ENCODE measurements around the gene TMEM223. TPM values are rescaled to one million over a fixed set of nuclear protein-coding genes. Genes with fewer than 3 reads are reported as not detected.
"Not testable (repeated sequence)": the region's sequence is repeated elsewhere in the genome, so short reads cannot be mapped to it uniquely, and the experiment has no call there.

Gene TMEM223
- total RNA-seq, 1 donor from 2014 or later: 13.0 TPM

DNA sequence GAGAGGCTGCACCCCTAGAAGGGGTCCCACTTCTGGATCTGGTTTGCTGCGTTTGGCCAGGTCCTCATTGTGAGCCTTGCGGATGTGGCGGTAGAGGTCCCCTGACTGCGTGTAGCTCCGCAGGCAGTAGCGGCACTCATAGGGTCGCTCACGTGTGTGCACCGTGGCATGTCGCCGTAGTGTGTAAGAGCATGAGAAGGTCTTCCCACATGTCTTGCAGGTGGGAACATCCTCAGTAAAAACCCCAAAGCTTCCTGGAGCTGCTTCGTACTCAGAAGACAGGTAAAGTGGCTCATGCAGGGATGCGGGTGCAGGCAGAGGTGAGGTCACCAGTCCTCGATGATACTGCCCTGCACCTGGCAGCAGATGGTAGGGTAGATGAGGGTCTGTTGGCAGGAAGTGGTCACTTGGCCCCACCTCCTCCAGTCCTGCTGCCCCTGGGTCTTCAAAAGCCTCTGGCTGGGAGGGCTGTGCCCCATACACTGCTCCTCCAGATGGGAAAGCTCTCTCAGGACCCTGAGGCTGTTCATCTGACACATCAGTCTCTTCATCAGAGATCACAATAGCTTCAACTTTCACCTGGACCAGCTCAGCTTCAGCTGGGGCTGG lies 39.5 kb downstream of the TMEM223 start:
- peaks cover 22% of the 10 kb centered on the region for H3K4me1 Mint-ChIP-seq
- intact Hi-C loops (cut with micrococcal nuclease): loop anchor here (5.0 kb wide), 2 partner anchors 180 to 630 kb away; partner anchors contain the start of genes EEF1G and INCENP
- no peak for DNase-seq
- H3K27me3 Mint-ChIP-seq: no peaks in the 10 kb centered on the region
- H3K4me3 Mint-ChIP-seq: no peak overlapping the region
- H3K27ac Mint-ChIP-seq: no peak overlapping the region
- TF ChIP-seq, protein P1, sequence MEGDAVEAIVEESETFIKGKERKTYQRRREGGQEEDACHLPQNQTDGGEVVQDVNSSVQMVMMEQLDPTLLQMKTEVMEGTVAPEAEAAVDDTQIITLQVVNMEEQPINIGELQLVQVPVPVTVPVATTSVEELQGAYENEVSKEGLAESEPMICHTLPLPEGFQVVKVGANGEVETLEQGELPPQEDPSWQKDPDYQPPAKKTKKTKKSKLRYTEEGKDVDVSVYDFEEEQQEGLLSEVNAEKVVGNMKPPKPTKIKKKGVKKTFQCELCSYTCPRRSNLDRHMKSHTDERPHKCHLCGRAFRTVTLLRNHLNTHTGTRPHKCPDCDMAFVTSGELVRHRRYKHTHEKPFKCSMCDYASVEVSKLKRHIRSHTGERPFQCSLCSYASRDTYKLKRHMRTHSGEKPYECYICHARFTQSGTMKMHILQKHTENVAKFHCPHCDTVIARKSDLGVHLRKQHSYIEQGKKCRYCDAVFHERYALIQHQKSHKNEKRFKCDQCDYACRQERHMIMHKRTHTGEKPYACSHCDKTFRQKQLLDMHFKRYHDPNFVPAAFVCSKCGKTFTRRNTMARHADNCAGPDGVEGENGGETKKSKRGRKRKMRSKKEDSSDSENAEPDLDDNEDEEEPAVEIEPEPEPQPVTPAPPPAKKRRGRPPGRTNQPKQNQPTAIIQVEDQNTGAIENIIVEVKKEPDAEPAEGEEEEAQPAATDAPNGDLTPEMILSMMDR (IDR thresholded peaks at IDR 0.05): no peak
- no peak for ATAC-seq (ENCODE audit: low read depth)
- POLR2A ChIA-PET: interaction anchor here (0.6 to 5.1 kb wide), 10 partner anchors 10 to 130 kb away, joined by 3 to 193 read pairs (median 42); partner anchors contain the start of genes C11orf98, CSKMT, HNRNPUL2 and POLR2G
- no peaks in the 10 kb centered on the region for H3K9me3 Mint-ChIP-seq
- CTCF ChIA-PET: interaction anchor here (0.6 to 2.4 kb wide), 2 partner anchors 10 to 129 kb away, joined by 3 to 6 read pairs; partner anchors contain the start of genes POLR2G and SLC3A2
- peaks cover 28% of the 10 kb centered on the region for H3K36me3 Mint-ChIP-seq (ENCODE audit: low read depth)

GRCh38 chr11:62749931-62750330 lies 41.9 kb downstream of the TMEM223 start:
- CTCF ChIA-PET; H3K4me3 Mint-ChIP-seq; ATAC-seq (ENCODE audit: low read depth); H3K27me3 Mint-ChIP-seq; DNase-seq; H3K27ac Mint-ChIP-seq; H3K9me3 Mint-ChIP-seq: not testable (repeated sequence)
- POLR2A ChIA-PET: interaction anchor here (1.2 kb wide), 1 partner anchor 22 kb away, joined by 3 read pairs; the partner anchor contains the start of gene HNRNPUL2
- H3K36me3 Mint-ChIP-seq (ENCODE audit: low read depth): peaks cover 28% of the 10 kb centered on the region
- peaks cover 22% of the 10 kb centered on the region for H3K4me1 Mint-ChIP-seq
- intact Hi-C loops (cut with micrococcal nuclease): loop anchor here (5.0 kb wide), 2 partner anchors 178 to 628 kb away; partner anchors contain the start of genes EEF1G and INCENP

DNA sequence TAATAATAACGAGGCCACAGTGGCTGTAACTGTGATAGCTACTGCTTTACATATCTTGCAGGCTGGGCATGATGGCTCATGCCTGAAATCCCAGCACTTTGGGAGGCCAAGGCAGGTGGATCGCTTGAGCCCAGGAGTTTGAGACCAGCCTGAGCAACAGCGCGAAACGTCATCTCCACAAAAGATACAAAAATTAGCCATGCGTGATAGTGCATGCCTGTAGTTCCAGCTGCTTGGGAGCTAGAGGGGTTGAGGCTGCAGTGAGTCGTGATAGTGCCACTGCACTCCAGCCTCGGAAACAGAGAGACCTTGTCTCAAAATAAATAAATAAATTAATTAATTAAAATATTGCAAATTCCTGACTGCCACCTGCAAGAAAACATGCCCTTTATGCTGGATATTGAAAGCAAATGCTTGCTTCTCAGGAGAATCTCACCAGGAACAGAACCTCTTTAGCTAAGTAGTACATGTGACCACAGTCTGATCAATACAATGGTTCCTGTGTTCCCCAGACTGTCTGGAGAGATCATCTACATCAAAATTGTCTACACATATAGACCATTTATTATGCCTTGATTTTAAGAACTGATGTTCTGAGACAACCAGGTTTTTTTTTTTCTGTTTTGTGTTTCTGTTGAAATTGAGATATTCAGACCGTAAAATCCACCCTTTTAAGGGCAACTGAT lies 44.2 kb downstream of the TMEM223 start:
- ATAC-seq (ENCODE audit: low read depth) (no peak), DNase-seq (no peak)
- TF ChIP-seq, protein P1 (IDR thresholded peaks at IDR 0.05): no peak
- no peak overlapping the region for H3K4me3 Mint-ChIP-seq
- intact Hi-C loops (cut with micrococcal nuclease): no loop called here
- H3K36me3 Mint-ChIP-seq (ENCODE audit: low read depth): peaks cover 18% of the 10 kb centered on the region
- H3K27ac Mint-ChIP-seq: no peak overlapping the region
- ChIA-PET POLR2A (interaction anchor here (0.6 to 1.0 kb wide), 2 partner anchors 20 to 371 kb away, joined by 4 to 12 read pairs; partner anchors contain the start of gene HNRNPUL2), CTCF (no interaction called here)
- H3K9me3 Mint-ChIP-seq: no peaks in the 10 kb centered on the region
- peaks cover 5% of the 10 kb centered on the region for H3K4me1 Mint-ChIP-seq
- H3K27me3 Mint-ChIP-seq: no peaks in the 10 kb centered on the region

Other genes with a start within 250 kb of the TMEM223 start
- gene AHNAK, start 245.2 kb downstream of the TMEM223 start, total RNA-seq: 246 and 248 TPM in 2 replicates
- 2,373 and 2,524 TPM in 2 replicates for gene EEF1G, start 218.1 kb downstream of the TMEM223 start, total RNA-seq
- 27.8 and 30.9 TPM in 2 replicates for gene TUT1, start 200.5 kb downstream of the TMEM223 start, total RNA-seq
- 170 and 175 TPM in 2 replicates for gene MTA2, start 190.1 kb downstream of the TMEM223 start, total RNA-seq
- gene EML3, start 179.2 kb downstream of the TMEM223 start, total RNA-seq: 115 and 128 TPM in 2 replicates
- gene ROM1, start 178.7 kb downstream of the TMEM223 start, total RNA-seq: 0.89 and 2.6 TPM in 2 replicates
- 48.8 and 56.6 TPM in 2 replicates for gene B3GAT3, start 170.0 kb downstream of the TMEM223 start, total RNA-seq
- 187 and 189 TPM in 2 replicates for gene GANAB, start 145.4 kb downstream of the TMEM223 start, total RNA-seq
- 24.9 and 27.6 TPM in 2 replicates for gene INTS5, start 138.7 kb downstream of the TMEM223 start, total RNA-seq
- 107 and 120 TPM in 2 replicates for gene C11orf98, start 126.8 kb downstream of the TMEM223 start, total RNA-seq
- gene CSKMT, start 126.7 kb downstream of the TMEM223 start, total RNA-seq: 50.5 and 52.1 TPM in 2 replicates
- gene UQCC3, start 120.3 kb downstream of the TMEM223 start, total RNA-seq: 8.3 and 9.4 TPM in 2 replicates
- 19.1 and 24.9 TPM in 2 replicates for gene LBHD1, start 119.7 kb downstream of the TMEM223 start, total RNA-seq
- gene UBXN1, start 112.9 kb downstream of the TMEM223 start, total RNA-seq: 204 and 205 TPM in 2 replicates
- 0.13 and 0.17 TPM in 2 replicates for gene LRRN4CL, start 102.5 kb downstream of the TMEM223 start, total RNA-seq
- 18.6 and 27.8 TPM in 2 replicates for gene BSCL2, start 84.6 kb downstream of the TMEM223 start, total RNA-seq
- 1.8 and 2.7 TPM in 2 replicates for gene GNG3, start 84.3 kb downstream of the TMEM223 start, total RNA-seq
- gene HNRNPUL2, start 64.5 kb downstream of the TMEM223 start, total RNA-seq: 58.2 and 63.9 TPM in 2 replicates
- gene TTC9C, start 63.5 kb downstream of the TMEM223 start, total RNA-seq: 35.5 and 44.0 TPM in 2 replicates
- 17.6 and 19.9 TPM in 2 replicates for gene ZBTB3, start 37.8 kb downstream of the TMEM223 start, total RNA-seq
- 109 and 116 TPM in 2 replicates for gene POLR2G, start 30.4 kb downstream of the TMEM223 start, total RNA-seq
- gene TAF6L, start 20.6 kb downstream of the TMEM223 start, total RNA-seq: 32.9 and 38.6 TPM in 2 replicates
- 34.9 and 47.7 TPM in 2 replicates for gene TMEM179B, start 4.6 kb downstream of the TMEM223 start, total RNA-seq
- gene NXF1, start 13.4 kb upstream of the TMEM223 start, total RNA-seq: 89.1 and 91.6 TPM in 2 replicates
- 58.4 and 71.5 TPM in 2 replicates for gene STX5, start 40.0 kb upstream of the TMEM223 start, total RNA-seq
- 0.55 TPM in 1 of 2 replicates, not detected in the other for gene TEX54, start 40.8 kb upstream of the TMEM223 start, total RNA-seq
- 95.9 and 124 TPM in 2 replicates for gene WDR74, start 47.6 kb upstream of the TMEM223 start, total RNA-seq
- gene SLC3A2, start 88.9 kb upstream of the TMEM223 start, total RNA-seq: 270 and 274 TPM in 2 replicates
- gene CHRM1, start 129.4 kb upstream of the TMEM223 start, total RNA-seq: not detected in 2 replicates
- not detected in 2 replicates for gene SLC22A6, start 193.0 kb upstream of the TMEM223 start, total RNA-seq
- gene SLC22A8, start 223.8 kb upstream of the TMEM223 start, total RNA-seq: not detected in 2 replicates

All from activated B cell treated with CpG ODN at 0.5 μM for 24 hours (primary cell).